Stimulated activated CD4-positive, alpha-beta T cell treated with anti-CD3 and anti-CD28 coated beads, Interleukin-12 subunit alpha, Interleukin-12 subunit beta, amount 100 ng/mL, for 4 hours (primary cell): ENCODE measurements around the gene ZNF646.
A peak's percentile ranks its signal among the peaks of the same experiment; 100 is the strongest.

ENCODE experiments used
- DNase-seq: peaks from one replicate; pipeline ENCODE4 v3.0.0-alpha.2; 2020

The ZNF646 gene, protein sequence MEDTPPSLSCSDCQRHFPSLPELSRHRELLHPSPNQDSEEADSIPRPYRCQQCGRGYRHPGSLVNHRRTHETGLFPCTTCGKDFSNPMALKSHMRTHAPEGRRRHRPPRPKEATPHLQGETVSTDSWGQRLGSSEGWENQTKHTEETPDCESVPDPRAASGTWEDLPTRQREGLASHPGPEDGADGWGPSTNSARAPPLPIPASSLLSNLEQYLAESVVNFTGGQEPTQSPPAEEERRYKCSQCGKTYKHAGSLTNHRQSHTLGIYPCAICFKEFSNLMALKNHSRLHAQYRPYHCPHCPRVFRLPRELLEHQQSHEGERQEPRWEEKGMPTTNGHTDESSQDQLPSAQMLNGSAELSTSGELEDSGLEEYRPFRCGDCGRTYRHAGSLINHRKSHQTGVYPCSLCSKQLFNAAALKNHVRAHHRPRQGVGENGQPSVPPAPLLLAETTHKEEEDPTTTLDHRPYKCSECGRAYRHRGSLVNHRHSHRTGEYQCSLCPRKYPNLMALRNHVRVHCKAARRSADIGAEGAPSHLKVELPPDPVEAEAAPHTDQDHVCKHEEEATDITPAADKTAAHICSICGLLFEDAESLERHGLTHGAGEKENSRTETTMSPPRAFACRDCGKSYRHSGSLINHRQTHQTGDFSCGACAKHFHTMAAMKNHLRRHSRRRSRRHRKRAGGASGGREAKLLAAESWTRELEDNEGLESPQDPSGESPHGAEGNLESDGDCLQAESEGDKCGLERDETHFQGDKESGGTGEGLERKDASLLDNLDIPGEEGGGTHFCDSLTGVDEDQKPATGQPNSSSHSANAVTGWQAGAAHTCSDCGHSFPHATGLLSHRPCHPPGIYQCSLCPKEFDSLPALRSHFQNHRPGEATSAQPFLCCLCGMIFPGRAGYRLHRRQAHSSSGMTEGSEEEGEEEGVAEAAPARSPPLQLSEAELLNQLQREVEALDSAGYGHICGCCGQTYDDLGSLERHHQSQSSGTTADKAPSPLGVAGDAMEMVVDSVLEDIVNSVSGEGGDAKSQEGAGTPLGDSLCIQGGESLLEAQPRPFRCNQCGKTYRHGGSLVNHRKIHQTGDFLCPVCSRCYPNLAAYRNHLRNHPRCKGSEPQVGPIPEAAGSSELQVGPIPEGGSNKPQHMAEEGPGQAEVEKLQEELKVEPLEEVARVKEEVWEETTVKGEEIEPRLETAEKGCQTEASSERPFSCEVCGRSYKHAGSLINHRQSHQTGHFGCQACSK (N-terminal part only)

GRCh38 chr16:31073970-31074813 lies at the start of gene ZNF646, which contains the start of gene ZNF668:
Gene ZNF646, plus strand, starts transcription at chr16:31074422. Its CDS starts 1,903 bp downstream, at chr16:31076325.
Gene ZNF668, minus strand, starts transcription at chr16:31074240. Its CDS starts 9,781 bp downstream, at chr16:31064459.
- DNase-seq, result peak; percentile 95

GRCh38 chr16:31025339-31025738 lies 48.9 kb upstream of the ZNF646 start:
- DNase-seq, result no peak

- DNase-seq, result no peak
Observed at GRCh38 chr16:31029272-31029671, 45.0 kb upstream of the ZNF646 start.

- DNase-seq, result no peak
Observed at GRCh38 chr16:31031276-31031675, 42.9 kb upstream of the ZNF646 start.

DNA sequence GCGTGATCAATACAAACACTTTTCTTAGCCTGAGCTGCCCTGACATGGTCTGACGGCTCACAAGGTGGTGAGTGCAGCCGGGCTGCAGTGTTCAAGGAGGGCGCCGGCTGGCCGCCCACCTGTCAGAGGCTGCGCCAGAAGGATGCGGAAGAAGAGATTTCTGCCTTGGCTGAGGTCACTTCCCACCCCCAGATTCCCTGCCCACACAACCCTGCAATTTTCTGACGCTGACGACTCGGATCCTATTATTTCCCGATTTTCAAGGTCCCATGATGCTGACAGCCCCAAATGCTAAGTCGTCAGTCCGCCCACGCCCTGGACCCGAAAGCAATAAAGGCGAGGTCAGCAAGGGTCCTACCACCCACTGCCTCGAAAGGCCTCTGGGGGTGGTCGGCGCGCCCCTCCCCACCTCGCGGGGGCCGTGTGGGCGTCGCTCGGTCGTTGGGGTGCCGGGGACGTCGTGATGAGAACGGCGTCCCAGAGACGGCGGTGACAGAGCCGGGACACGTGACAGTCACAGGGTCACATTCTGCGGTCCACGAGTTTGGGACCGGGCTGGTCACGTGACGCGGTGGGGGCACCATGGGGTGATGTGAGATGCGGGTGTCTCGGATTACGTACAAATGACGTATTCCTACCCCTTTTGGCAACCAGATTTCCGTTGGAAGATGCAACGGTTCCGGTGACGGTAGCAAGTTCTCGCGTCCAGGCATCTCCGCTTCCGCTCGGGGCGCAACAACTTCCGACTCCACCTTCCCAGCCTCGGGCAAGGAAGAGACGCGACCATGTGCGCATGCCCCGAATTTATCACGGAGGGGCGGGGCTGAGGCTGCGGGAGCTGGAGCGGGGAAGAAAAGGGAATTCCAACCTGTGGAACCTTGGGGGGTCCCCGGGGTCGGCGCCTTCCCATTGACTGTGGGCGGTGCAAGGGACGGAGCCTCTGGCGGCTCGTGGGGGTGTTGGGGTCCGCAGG lies 41.2 kb upstream of the ZNF646 start, which contains the start of gene STX4:
STX4 (plus strand) TSS at position 823 of the 973 bp plus-strand sequence. CDS start 248 bp downstream, outside the sequence.
- DNase-seq, result peak; percentile 95

DNA sequence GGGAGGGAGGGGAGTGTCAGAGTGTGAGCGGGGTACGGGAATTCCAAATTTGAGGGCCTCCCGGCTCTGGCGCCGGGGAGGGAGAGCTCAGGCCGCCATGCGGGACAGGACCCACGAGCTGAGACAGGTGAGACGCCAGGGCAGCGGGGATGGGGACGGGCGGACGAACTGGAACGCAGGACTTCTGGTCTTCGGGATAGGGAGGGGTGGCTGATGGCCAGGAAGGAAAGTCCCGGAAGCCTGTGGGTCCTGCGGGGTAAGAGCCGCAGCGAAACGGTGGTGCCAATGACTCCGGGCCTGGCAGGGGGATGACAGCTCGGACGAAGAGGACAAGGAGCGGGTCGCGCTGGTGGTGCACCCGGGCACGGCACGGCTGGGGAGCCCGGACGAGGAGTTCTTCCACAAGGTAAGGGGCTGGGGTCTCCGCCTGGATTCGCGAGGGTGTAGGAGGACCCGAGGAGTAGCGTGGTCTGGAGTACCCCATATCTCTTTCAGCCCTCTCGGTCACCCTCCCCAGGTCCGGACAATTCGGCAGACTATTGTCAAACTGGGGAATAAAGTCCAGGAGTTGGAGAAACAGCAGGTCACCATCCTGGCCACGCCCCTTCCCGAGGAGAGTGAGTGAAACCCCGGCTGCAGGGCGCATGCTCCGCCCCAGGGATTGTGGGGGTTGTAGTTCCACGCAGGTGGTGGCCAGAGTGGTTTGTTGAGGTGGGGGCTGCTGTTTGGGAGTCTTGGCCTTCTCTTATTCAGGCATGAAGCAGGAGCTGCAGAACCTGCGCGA lies 40.3 kb upstream of the ZNF646 start:
- DNase-seq, result peak; percentile 86

- no peak for DNase-seq
Observed at GRCh38 chr16:31036691-31037090, 37.5 kb upstream of the ZNF646 start.

GRCh38 chr16:31038993-31039392 lies 35.2 kb upstream of the ZNF646 start:
- DNase-seq, result no peak

DNA sequence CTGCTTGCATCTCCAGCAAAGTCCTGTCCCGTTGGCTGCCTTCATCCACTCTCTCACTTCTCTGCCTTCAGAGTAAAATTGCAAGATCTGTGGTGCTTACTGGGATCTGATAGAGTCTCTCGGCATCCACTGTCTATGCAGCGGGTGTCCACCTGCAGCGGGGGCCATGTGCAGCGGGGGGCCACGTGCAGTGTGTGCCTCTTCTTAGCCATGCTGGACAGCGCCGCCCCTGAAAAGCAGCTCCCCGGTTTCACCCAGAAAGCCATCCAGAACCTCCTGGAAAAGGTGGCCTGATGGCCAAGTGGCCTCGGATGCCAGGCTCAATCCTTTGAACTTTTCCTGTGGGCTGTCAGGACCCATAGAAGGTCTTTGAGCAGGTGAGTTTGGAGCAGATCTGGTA lies 31.4 kb upstream of the ZNF646 start:
- no peak for DNase-seq

GRCh38 chr16:31043352-31043751 lies 30.9 kb upstream of the ZNF646 start:
- DNase-seq, result no peak

- DNase-seq, result no peak
Observed at GRCh38 chr16:31043898-31044481, 30.2 kb upstream of the ZNF646 start.

DNA sequence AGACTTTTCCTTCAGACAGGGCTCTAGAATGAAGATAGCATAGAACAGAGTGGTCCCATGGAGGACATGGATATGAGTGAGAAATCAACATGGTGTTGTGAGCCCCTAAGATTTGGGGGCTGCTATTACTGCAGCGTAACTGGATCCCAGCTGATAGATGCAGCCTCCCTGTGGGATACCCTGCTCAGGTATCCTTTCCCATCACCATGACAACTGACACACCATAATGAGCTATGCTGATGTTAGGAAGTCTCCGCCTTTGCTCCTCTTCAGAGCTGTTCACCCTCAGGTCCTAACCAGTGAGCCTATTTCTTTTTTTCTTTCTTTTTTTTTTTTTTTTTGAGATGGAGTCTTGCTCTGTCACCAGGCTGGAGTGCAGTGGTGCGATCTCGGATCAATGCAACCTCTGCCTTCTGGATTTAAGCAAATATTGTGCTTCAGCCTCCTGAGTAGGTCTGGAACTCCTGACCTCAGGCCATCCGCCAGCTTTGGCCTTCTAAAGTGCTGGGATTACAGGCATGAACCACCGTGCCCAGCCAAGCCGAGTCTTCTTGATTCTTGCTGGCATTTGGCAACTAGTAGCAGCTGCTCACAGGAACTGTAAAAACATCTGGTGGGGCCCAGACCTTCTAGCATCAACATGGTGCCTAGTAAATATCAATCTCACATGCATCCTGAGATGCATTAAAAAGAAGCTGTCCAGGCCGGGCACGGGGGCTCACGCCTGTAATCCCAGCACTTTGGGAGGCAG lies 23.8 kb upstream of the ZNF646 start:
- no peak for DNase-seq

DNA sequence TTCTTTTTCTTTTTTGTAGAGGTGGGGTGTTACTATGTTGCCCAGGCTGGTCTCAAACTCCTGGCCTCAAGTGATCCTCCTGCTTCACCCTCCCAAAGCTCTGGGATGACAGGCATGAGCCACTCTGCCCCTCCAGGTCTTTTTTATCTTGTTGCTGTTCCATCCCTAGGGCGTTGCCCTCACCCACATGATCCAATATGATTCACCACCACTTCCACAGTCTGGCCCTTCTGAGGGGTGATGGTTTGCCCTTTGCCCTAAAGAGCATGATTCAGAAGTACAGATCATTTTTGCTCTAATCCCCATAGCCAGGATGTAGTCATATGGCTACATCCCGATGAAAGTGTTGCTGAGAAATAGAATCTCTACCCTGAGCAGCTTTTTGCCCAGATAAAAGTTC lies 22.1 kb upstream of the ZNF646 start:
- DNase-seq, result no peak

GRCh38 chr16:31055613-31056012 lies 18.6 kb upstream of the ZNF646 start:
- no peak for DNase-seq

DNA sequence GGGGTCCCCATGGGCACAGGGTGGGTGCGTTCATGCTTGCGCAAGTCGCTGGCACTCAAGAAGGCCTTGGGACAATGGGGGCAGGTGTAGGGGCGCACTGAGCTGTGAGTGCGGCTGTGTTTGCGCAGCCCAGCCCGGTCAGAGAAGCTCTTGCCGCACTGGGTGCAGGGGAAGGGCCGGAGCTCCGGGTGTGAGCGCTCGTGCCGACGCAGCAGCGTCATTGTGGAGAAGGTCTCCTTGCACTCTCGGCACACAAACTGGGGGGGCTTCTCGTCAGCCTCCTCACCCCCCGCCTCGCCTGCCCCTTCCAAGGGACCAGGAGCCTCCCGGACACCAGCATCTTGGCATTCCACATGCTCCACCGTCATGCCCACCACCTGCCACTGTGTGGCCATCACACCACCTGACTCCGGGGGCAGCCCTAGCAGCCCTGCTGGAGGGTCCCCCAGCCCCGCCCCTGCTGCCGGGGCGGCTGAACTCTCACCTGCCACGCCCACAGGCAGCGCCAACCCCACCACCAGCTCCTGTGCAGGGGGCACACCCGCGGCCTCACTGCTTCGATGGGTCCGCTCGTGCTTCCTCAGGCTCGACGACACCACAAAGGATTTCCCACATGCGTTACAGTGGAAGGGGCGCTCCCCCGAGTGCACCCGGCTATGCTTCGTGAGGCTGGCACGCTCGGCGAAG lies 13.0 kb upstream of the ZNF646 start:
- DNase-seq, result no peak

GRCh38 chr16:31061813-31062440 lies 12.3 kb upstream of the ZNF646 start:
- DNase-seq, result no peak

DNA sequence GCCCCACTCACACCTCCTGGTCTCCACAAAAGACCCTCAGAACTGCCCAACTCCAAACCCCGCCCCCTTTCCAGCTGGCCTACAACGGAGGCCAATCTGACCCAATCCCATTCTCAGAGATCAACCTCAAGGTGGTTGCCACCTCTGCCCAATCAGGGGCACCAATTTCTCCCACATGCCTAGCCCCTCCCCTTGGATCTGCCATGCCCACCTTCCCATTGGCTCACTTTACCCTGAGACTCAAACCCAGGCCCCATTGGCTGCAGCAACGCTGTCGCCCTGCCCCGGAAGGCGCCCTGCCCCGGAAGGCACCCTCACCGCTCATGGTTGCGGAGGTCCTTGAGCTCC lies 10.8 kb upstream of the ZNF646 start:
- no peak for DNase-seq
